C4-2B (cell line): ENCODE results near the gene PHF8.

Source experiments
- H3K27ac ChIP-seq: fragments of 450-650 bp; 2 replicates; pipeline ENCODE4 v1.5.1; 2017
- CTCF ChIP-seq: fragments of 450-650 bp; conservative IDR thresholded peaks from 2 replicates; pipeline ENCODE4 v1.5.1; 2017; ENCODE audit warnings: mild to moderate bottlenecking
- ZFX ChIP-seq: fragments of 450-650 bp; IDR thresholded peaks from 2 replicates; pipeline ENCODE4 v1.6.1; 2017

Gene PHF8

GRCh38 chrX:53918702-53919101, 125.6 kb downstream of the PHF8 start:
- TF ChIP-seq ZFX: no peak
- no peak for TF ChIP-seq CTCF
- H3K27ac ChIP-seq: no peak overlapping the region

- TF ChIP-seq ZFX (no peak), CTCF (no peak)
- H3K27ac ChIP-seq: no peak overlapping the region
Measured at GRCh38 chrX:53900623-53901022, 143.7 kb downstream of the PHF8 start.

GRCh38 chrX:53895270-53895669, 149.0 kb downstream of the PHF8 start:
- no peak for TF ChIP-seq CTCF
- TF ChIP-seq ZFX: no peak
- no peak overlapping the region for H3K27ac ChIP-seq
